Right forelimb (tissue), 1 donor: ENCODE measurements around the gene NRGN.
"Not testable (repeated sequence)": the region's sequence is repeated elsewhere in the genome, so short reads cannot be mapped to it uniquely, and the experiment has no call there.

Source experiments
- DNase-seq: peaks from one replicate; pipeline ENCODE4 v3.0.0-alpha.2; 2018

NRGN gene

DNA sequence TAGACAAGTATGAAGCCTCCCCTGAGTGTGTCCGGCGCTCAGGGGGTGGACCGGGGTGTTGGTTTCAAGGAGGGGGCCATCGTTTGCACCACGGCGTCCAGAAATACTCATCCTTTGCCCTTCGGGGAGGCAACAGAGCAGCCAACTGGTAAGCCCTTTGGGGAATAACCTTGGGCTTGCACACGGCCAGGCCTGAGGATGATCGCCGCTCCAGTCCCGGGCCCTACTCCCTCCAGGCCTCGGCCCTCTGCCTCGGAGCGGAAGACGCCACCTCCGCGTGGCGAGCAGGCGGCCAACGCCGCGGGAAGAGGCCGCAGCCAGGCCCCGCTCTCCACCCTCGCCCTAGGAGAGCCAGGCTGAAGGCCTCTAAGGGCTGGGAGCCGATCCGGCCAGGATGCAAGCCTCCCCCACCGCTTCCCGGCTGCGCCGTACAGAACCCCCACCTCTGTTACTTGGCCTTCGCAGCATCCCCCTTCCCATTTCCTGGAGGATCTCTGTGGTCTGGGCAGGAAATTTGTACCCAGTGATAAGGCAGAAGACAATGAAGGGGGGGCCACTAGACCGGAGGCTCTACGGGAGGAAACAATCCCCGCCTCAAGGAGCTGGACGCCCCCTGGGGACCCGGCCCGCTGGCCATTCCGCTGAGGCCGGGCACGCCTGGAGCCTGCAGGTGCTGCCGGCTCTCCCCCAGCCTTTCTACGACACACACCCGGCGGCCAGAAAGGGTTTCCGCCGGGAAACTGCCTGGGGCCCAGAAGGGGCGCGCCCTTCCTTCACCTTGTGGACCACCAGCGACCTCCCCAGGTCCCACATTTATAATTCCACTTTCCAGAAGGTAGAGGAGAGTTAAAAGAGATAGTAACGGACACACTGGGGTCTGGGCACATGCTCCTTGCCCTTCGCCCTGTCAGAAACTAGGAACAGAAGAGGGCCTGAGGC lies 19.8 kb downstream of the NRGN start:
- DNase-seq, result no peak

DNA sequence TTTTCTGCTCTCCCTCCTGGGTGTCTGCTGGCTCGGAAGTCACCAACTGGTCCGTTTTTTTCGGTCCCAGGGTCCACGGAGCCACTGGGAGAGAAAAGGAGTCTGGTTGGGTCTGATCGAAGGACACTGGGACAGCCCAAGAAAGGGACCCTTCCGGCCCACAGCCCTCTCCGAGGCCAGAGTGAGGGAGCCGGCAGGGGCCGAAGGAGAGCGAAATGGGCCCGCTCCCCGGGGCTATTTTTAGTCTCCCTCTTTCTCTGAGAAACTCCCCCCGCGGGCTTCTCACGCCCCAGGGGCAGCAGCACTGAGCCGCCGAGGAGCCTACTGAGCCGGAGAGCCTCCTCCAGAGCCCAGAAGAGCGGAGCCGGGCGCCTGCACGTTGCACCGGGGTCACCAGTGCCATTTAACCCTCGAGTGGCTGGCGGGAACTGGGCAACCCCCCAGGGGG lies 20.5 kb downstream of the NRGN start:
- no peak for DNase-seq

DNA sequence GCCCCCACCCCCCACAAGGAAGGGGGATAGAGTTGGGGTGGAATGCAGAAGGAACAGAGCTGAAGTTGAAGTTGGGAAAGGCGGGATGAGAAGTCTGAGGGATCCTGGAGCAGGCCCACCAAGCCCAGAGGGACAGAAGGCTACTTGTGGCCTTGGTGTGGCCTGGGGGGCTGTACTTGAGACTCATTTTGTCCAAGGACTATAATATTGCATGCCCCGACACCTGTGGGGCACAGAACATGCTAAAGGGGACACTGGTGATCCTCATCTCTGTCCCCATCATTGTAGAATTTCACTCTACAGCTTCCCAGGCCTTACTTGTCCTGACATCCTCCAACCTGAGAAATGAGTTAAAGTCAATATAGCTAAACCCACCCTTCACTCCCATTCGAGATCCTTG lies 21.1 kb downstream of the NRGN start:
- DNase-seq, result no peak

DNA sequence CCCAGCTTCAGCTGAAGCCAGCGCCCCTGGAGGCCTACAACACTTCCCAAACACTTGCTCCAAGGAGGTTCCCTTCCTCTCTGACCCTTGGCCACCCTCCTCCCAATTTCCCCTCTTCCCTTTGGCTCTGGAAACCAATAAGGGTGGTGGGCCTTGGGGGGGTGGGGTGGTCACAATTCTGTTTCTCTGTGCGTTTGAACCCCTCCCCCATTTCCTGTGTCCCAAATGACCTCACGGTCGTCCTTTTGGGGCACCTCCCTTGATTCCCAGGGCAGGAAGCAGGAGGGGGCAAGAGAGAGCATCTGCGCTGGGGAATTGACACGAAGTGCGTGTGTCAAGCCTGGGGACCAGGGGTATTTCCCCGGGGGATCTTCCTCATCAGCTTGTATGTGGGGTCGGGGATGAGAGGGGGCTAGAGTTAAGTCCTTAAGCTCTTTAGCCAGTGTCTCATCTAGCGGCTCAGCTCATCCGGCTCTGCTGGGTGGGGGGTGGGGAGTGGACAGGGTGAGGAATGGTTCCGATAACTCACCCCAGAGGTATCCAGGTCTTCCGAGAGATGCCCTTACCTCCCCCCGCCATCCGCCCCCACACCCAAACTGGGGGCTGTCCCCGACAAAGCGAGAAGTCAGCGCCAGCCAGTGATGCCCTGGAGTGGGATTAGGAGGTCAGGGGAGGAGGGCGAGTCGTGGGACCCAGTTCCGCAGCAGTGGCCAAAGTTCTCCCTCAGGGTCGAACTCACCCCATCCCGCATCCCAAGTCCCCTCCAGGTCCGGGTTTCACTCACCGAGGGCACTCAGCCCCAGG lies 21.8 kb downstream of the NRGN start:
- no peak for DNase-seq

DNA sequence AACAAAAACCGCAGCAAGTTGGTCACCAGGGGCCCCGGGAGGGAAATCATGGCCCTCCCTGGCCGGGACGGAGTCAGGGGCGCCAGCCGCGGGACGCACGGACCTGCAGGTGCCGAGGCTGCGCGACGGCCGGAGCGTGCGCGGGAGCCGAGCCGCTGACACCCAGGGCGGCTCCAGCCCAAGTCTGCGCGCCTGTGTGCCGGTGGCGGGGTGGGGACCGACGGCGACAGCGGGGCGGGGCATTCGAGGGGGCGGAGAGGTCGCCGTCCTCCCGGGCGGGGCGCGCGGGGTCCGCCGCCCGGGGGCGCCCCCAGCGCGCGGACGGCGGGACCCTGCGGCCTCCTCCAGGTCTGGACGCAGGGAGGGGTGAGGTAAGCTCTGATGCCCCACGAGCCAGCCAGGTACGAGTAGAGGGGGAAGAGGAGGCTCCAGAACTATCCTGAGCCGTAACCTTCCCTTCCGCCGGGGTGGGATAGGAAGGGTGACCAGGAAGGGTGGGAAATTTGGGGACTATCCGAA lies 22.4 kb downstream of the NRGN start, which contains the start of gene ESAM:
Gene ESAM (minus strand): TSS at position 186 of the 519 bp plus-strand sequence. CDS start 136 bp downstream, at position 50.
- DNase-seq, result no peak

DNA sequence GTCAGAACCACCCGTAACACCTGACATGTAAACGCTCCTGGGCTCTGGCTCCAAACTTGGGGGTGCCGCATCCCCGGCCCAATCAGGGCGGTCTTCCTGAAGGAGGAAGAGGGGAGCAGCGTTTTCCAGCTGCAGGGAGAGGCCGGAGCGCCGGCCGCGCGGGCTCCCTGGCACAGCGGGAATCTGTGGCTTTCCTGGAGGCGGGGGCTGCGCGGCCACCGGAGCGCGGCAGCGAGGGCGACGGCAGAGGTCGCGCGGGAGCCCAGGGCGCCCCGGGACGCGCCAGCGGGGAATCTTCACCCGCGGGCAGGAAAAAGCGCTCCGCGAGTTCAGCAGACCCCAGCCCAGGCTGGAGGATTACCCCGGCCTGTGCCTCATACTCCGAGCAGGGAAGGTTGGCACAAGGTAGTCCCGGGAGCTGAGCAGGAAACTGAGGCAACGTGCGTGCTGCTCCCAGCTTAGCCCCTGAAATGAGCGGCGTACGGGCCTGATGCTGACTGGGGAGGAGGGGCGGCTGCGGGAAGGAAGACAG lies 22.9 kb downstream of the NRGN start:
- DNase-seq, result no peak

DNA sequence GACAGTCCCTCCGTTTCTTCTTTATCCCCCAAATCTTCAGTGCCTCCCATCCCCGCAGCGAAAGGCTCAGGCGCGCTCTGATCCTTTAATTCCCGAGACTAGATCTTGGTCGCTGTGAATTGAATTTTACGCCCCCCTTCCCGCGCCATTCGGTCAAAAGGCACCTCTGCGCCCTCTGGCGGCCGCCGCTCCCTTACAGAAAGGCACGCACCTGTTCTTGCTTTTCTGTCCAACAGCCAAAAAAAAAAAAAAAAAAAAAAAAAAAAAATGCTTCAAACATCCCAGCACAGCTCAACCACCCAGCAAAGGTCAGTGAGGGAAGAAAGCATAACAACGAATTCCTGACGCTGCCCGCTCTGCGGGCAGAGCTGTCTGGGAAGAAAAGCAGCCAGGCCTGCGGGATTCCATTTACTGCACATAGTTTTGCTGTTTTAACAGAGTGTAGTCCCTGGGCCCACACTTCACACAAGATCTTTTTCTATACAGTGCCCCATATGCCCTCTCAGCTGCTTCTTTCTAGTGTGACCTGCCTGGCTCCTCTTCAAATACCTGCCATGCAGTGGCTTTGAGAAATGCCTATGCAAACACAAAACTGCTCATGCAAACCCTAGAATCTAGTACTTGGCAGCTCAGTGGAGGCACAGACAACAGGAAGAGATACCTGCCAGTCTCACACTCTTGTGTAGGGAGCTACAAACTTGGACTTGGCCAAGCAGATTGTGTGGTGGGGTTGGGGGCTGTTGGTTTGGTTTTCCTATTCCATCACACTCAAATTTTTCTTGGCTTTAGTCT lies 23.6 kb downstream of the NRGN start:
- DNase-seq, result peak; percentile 89

DNA sequence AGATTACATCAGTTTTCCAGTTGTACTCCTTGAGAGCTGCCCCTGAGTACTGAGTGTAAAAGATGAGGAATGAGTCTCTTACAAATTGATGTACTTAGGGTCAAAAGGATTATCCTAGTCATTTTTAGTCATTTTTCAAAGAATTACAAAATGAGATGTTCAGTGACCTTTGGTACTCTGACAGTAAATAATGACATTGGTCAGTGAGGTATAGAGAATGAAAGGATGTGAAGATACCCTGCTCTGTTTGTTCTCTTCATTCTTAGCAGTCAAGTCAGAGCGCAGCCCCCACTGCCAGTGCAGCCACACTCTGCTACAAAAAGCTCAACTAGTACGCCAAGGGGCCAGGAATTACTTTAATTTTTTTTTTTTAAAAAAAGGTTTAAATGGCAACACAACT lies 26.4 kb downstream of the NRGN start:
- DNase-seq, result no peak

DNA sequence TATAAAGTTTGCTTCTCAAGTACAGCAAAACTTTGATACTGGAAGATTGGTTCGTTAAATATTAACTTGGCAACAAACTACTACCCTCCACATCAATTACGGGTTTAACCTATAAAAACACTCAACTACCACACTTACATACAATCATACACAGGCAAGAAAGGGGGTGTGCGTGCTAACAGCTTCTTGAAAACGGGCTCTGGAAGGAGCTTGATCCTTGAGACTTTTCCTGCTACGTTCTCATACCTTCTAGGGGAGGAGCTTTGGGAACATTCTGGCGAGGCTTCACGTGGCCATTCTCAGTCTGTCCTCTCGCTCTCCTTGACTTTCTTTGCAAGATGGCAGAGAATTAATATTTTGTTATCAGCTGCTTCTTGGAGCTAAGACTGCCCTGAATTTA lies 29.2 kb downstream of the NRGN start:
- no peak for DNase-seq

DNA sequence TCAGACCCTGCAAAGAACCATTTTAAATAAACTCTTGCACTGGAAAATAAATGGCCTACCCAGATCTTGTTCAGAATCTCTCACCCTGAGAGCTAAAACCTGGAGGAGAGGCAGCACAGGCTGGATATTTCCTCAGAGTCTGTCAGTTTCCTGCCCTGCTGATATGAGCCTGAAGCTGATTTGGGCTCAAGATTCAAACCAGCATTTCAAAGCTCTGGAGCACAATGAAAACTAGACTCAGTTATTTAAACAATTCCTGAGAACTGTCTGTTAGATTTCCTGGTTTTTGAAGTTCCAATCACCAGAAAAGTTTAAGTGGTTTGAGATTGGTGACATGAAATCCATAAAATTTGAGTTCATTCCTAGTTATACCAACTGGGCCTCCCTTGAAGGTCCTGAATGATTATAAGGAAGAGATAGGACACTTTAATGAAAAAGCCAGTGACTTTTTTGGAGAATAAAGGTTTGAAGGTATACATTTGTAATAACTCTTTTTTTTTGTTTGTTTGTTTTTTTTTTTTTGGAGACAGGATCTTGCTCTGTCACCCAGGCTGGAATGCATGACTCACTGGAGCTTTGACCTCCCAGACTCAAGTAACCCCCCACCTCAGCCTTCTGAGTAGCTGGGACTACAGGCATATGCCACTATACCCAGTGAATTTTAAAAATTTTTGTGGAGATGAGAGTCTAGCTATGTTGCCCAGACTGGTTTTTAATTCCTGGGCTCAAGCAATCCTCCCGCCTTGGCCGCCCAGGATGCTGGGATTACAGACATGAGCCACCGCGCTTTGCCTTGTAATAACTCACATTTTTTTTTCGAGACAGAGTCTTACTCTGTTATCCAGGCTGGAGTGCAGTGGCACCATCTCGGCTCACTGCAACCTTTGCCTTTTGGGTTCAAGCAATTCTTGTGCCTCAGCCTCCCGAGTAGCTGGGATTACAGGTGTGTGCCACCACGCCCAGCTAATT lies 30.3 kb downstream of the NRGN start:
- DNase-seq, result no peak

DNA sequence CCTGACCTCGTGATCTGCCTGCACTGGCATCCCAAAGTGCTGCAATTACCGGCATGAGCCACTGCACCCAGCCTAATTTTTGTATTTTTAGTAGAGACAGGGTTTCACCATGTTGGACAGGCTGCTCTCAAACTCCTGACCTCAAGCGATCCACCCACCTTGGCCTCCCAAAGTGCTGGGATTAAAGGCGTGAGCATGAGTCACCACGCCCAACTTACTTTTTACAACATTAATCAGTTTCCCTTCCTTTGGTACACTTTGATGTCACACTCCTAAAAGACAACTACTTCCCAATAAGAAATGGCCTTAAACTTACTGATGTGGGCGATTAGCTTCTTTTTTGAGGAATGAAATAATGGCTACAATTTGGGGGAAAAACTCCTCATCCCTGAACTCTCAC lies 31.2 kb downstream of the NRGN start:
- DNase-seq, result not testable (repeated sequence)

DNA sequence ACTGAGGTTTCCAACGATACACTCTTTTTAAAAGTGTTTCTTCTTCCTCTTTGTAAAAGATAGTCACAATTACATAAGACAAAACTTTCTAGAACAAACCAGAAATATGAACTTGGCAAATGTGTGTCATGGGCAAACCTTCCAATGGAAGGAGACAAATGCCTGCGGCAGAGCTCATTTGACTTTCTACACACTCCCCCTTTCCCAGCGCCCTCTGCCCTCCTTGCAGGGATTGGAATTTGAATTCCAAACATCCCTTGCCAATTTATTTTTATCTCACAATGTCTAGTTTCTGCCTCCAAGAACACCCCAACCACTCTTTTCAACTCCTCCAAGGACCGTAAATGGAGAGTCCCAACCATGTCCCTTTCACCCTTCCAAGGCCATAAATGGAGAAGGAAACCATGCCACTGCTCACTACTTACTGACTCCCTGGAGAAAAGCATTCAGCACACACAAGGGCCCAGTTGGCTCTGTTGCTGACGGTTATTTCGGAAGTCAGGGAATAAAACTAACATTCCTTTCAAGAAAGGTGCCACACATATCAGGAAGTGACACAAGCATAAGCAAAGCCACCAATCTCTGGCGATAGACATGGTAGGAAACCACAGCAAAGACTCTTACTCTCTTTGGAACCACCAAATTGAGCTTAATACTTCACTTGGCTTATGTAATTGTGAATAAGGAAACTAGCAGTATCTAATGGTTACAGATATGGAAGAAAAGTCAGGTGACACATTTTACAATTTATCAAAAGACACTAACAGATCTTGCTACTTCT lies 37.3 kb downstream of the NRGN start:
- no peak for DNase-seq

DNA sequence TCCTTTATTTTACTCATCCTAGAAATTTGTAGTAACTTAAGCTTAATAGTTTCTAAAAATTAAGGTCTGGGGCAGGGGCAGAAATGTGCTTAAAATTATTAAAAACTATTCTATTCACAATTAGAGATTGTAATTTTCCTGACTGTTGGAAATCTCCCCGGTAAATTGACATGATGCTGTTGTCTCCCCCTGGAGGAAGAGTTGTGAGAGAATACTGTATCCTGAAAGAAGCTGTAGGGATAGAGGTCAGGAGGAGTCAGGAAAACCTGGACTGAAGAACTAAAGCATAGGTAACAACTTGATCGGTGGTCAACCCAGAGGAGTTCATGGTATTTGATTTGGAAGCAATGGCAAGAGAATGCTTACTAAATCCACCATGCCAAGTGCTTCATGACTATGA lies 38.5 kb downstream of the NRGN start:
- no peak for DNase-seq

DNA sequence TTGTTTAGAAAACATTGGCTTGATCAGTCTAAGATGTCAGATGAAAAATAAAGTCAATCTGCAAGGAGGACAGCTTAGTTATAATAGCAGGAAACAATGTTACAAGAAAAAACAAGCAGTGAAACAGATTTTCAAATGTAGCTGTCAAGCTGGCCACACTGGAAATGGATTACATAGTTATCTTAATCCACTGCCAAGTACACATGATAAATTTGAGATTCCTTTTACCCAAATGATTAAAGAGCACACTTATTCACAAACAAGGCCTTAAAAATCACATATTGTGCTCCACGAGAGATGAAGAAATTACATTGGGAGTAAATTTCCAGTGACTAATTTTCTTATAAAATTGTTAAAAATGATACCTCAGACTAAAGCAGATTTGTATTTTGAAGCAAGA lies 39.8 kb downstream of the NRGN start:
- no peak for DNase-seq

DNA sequence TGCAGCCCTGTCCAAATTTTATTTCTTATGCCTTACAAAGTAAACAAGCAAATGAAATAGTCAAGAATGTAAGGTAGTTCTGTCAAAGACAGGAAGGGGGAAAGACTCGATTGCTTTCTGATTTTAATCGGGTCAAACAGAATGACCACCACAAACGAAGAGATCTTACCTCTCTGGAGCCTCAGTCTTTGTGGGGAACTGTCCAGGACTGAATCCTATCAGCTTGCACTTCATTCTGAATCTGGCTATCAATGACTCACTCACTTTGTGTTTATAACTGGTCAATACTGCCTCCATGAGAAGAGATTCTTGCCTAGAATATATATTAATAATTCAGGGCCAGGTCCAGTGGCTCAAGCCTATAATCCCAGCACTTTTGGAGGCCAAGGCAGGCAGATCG lies 43.3 kb downstream of the NRGN start:
- DNase-seq, result no peak

DNA sequence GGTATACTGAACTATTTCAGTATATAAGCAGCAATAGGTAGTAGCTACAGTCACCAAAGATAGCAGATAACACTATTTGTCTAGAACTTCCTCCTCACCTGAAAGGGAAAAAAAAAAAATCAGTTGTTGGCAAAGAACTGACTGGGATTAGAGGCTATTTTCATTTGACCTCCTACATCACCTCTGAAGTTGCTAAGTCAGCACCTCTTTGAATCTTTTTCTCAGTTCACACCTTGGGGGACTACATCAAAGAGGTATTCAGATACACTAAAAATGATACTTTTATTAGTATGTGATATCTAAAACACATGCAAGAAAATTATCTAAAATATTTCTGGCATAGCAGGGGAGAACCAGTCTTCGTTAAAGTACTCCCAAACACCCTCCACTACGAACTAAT lies 44.3 kb downstream of the NRGN start:
- DNase-seq, result no peak

DNA sequence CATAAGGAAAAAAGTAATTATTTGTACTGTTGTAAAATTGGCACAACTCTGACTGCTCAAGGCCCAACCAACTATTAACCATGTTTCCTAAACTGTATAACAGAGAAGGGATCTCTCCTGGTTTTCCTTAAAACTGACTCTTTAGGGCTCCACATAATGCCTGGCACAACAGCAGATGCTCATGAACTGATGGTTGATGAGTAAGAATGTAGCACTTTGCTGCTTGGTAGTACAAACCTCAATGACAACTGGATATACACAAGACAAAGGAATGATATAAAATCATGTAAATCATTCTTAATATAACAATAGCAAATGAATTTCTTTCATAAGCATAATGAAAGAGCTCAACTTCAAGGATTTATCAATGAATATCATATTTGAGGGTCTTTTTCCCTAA lies 48.8 kb downstream of the NRGN start:
- DNase-seq, result no peak

DNA sequence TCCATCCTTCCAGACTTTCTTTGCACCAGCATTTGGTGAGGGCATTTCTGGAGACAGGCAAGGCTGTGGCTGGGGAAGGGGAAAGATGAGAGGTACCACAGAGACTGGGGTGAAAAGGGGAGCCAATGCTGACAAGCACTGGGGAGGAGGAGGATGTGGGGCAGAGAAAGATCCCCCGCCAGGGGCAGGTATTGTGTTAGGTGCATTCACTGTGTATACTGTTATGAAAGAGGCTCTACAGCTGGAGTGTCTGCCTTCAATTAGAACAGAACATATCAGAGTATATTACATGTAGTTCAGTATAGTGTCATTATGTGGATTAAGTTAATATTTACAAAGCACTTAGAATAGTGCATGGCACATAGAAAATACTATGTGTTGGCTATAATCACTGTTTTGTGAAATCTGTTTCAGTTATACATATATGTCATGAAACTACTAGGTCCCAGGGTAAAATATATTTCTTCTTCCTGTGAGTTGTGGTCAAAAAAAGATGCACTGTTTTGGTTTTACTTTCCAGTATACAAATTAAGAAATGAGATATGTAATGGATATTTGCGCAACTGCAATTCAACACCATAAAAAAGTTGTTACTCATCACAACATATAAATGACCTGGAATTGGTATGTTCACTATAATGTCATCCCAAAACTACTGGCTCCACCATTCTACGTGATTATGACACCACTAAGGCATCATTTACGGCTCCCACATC lies 52.0 kb downstream of the NRGN start:
- DNase-seq, result no peak

DNA sequence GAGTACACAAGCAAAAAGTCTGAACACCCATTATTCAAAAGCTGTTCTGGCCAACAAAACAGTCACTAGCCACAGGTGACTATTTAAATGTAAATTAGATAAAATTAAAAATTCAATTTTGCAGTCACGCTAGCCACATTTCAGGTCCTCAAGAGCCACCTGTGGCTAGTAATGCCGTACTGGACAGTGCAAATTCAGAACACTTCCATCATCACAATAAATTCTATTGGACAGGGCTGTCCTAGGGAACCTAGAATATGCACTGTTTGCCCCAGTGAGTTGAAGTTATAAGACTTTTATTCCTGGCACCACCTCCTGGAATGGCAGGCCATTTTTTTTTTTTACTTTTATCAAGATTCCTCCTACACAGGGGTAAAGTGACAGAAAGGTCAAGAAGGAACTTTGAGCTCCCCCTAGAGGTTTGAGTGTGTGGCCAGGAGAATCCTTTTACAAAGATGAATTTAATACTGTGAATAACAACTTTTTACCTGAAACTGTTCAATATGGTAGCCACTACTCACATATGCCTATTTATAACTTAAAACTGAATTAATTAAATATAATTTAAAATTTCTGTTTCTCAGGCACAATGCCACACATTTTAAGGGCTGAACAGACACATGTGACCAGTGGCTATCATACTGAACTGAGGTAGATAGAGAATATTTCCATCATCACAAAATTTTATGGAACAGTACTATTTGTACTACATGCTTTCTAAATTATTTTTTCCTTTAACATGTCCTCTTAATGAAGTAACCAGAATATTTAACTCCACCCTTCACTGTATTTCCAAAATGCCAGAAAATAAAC lies 53.9 kb downstream of the NRGN start:
- DNase-seq, result no peak
